GM23338 (cell line): ENCODE results near the gene ALKBH4. TPM values are rescaled to one million over a fixed set of nuclear protein-coding genes. Genes with fewer than 3 reads are reported as not detected.

Experiments
- ATAC-seq: fragments of 200-7000 bp; cut with Tn5 transposase; 3 replicates; pipeline ENCODE4 v1.9.1; 2020
- DNase-seq: peaks from one replicate; pipeline ENCODE4 v3.0.0-alpha.2; 2015; ENCODE audit warnings: low spot score
- H2AFZ ChIP-seq: fragments of 200-600 bp; sonication (generic); 2 replicates; pipeline ENCODE4 v1.8.0; 2016; ENCODE audit warnings: antibody characterized with exemption, mild to moderate bottlenecking, moderate library complexity
- H3F3A ChIP-seq: fragments of 200-600 bp; sonication (generic); replicated peaks from 2 replicates; pipeline ENCODE4 v1.8.0; 2017; ENCODE audit warnings: antibody characterized with exemption, mixed run types, low read depth
- H3K27ac ChIP-seq: fragments of 200-600 bp; sonication (generic); 2 replicates; pipeline ENCODE4 v1.6.1; 2016; ENCODE audit warnings: low read depth
- H3K27me3 ChIP-seq: fragments of 200-600 bp; sonication (generic); 2 replicates; pipeline ENCODE4 v1.8.0; 2016; ENCODE audit warnings: mild to moderate bottlenecking, mixed run types, moderate library complexity; ENCODE audit not compliant: insufficient read depth
- H3K36me3 ChIP-seq: fragments of 200-600 bp; sonication (generic); 2 replicates; pipeline ENCODE4 v1.8.0; 2016; ENCODE audit warnings: mild to moderate bottlenecking; ENCODE audit not compliant: insufficient read depth
- H3K4me1 ChIP-seq: fragments of 200-600 bp; sonication (generic); 2 replicates; pipeline ENCODE4 v1.8.0; 2016; ENCODE audit warnings: mild to moderate bottlenecking, moderate library complexity; ENCODE audit not compliant: insufficient read depth
- H3K4me2 ChIP-seq: fragments of 200-600 bp; sonication (generic); 2 replicates; pipeline ENCODE4 v1.7.1; 2017; ENCODE audit warnings: mixed run types
- H3K4me3 ChIP-seq: fragments of 200-600 bp; sonication (generic); 2 replicates; pipeline ENCODE4 v1.6.1; 2016; ENCODE audit warnings: mixed run types
- H3K79me2 ChIP-seq: fragments of 200-600 bp; sonication (generic); replicated peaks from 2 replicates; pipeline ENCODE4 v1.8.0; 2017; ENCODE audit warnings: mild to moderate bottlenecking; ENCODE audit not compliant: insufficient read depth
- H3K9me2 ChIP-seq: fragments of 200-600 bp; sonication (generic); 2 replicates; pipeline ENCODE4 v1.8.0; 2017; ENCODE audit not compliant: insufficient read depth
- H4K20me1 ChIP-seq: fragments of 200-600 bp; sonication (generic); replicated peaks from 2 replicates; pipeline ENCODE4 v1.8.0; 2017; ENCODE audit warnings: mild to moderate bottlenecking; ENCODE audit not compliant: insufficient read depth
- H3K27ac Mint-ChIP-seq: 2 replicates; pipeline ENCODE4 v1.8.0; 2020; ENCODE audit warnings: inconsistent platforms, mild to moderate bottlenecking, moderate library complexity, mixed read lengths
- H3K27me3 Mint-ChIP-seq: 3 replicates; pipeline ENCODE4 v1.8.0; 2022; ENCODE audit warnings: low read depth, mild to moderate bottlenecking, moderate library complexity, mixed read lengths, inconsistent platforms; ENCODE audit not compliant: insufficient read depth, poor library complexity
- H3K36me3 Mint-ChIP-seq: 3 replicates; pipeline ENCODE4 v1.8.0; 2021; ENCODE audit warnings: low read depth, mild to moderate bottlenecking, inconsistent platforms, moderate library complexity, mixed read lengths
- H3K4me1 Mint-ChIP-seq: 3 replicates; pipeline ENCODE4 v1.8.0; 2020; ENCODE audit warnings: mild to moderate bottlenecking, inconsistent platforms, mixed read lengths
- H3K4me3 Mint-ChIP-seq: 3 replicates; pipeline ENCODE4 v1.8.0; 2021; ENCODE audit warnings: moderate library complexity, mild to moderate bottlenecking, inconsistent platforms, mixed read lengths
- H3K9me3 Mint-ChIP-seq: 3 replicates; pipeline ENCODE4 v1.8.0; 2020; ENCODE audit warnings: moderate library complexity, mild to moderate bottlenecking, inconsistent platforms, mixed read lengths
- EZH2 ChIP-seq: fragments of 200-600 bp; sonication (generic); IDR thresholded peaks from one replicate; pipeline ENCODE4 v1.8.0; 2017; ENCODE audit warnings: antibody characterized with exemption, mild to moderate bottlenecking, low read depth; ENCODE audit not compliant: unreplicated experiment
- EZH2phosphoT487 ChIP-seq: fragments of 200-600 bp; sonication (generic); IDR thresholded peaks from one replicate; pipeline ENCODE4 v1.8.1; 2018; ENCODE audit warnings: antibody characterized with exemption; ENCODE audit not compliant: unreplicated experiment
- JUNB ChIP-seq: IDR thresholded peaks from one replicate; pipeline ENCODE4 v1.6.1; 2016; ENCODE audit warnings: antibody characterized with exemption; ENCODE audit not compliant: unreplicated experiment
- NANOG ChIP-seq: IDR thresholded peaks from 2 replicates; pipeline ENCODE4 v1.6.1; 2016; ENCODE audit warnings: antibody characterized with exemption, borderline replicate concordance
- ZNF114 ChIP-seq: fragments of 250-450 bp; sonication (Bioruptor Pico); IDR thresholded peaks from 2 replicates; pipeline ENCODE4 v1.5.0; 2020; ENCODE audit warnings: mild to moderate bottlenecking, moderate library complexity
- ZNF331 ChIP-seq: fragments of 250-450 bp; sonication (Bioruptor Pico); IDR thresholded peaks from 2 replicates; pipeline ENCODE4 v1.5.0; 2020; ENCODE audit warnings: low read depth, mild to moderate bottlenecking, moderate library complexity
- polyA plus RNA-seq: library from polyadenylated mRNA; unstranded; fragments of >200 nt; fragmentation: Nextera tagmentation; extraction: Ambion mirVana; gene quantifications from 2 replicates; pipeline ENCODE4 v1.2.1, GENCODE V29; 2016
- total RNA-seq: library from RNA; depleted of rRNA; stranded (reverse); fragments of >200 nt; shearing (Covaris generic); gene quantifications from 2 replicates; pipeline ENCODE4 v1.2.3, GENCODE V29; 2014
- TF ChIP-seq, protein P1 (sequence below): IDR thresholded peaks from one replicate; pipeline ENCODE4 v1.6.1; 2018; ENCODE audit warnings: antibody characterized with exemption; ENCODE audit not compliant: unreplicated experiment
- TF ChIP-seq, protein P2 (sequence below): fragments of 250-450 bp; sonication (Bioruptor Pico); IDR thresholded peaks from 2 replicates; pipeline ENCODE4 v1.5.0; 2020; ENCODE audit warnings: mild to moderate bottlenecking, moderate library complexity
- TF ChIP-seq, protein P3 (sequence below), 2 experiments: fragments of 200-600 bp in 1 of 2; sonication (generic) in 1 of 2; conservative IDR thresholded peaks; 2 replicates each; pipeline versions ENCODE4 v1.5.1 to v1.6.1; 2016 to 2017; ENCODE audit warnings: antibody characterized with exemption in 2 of 2, low read depth in 2 of 2, mild to moderate bottlenecking in 2 of 2, moderate library complexity in 1 of 2

Gene ALKBH4
- total and polyA plus RNA-seq, 2 experiments from 2014 or later, result 17.7 to 45.0 TPM

DNA sequence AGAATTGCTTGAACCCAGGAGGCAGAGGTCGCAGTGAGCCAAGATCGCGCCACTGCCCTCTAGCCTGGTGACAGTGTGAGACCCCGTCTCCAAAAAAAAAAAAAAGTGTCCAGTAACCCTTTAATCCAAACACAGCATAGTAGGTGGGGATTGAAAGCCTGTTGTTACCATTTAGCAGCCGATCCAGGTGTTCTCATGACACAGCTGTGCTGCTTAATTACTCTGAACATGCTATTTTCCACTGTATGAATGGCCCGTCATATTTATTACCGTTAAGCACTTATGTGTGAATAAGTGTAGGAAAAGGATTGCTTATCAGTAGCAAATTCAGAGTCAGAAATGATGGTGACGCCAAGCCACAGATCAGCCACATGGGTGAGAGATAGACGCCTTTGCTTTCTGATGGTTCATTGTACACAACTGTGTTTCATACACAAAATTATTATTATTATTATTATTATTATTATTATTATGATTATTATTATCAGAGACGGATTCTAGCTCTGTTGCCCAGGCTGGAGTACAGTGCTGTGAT, 42.9 kb downstream of the ALKBH4 start (continued):
- TF ChIP-seq, protein P1, sequence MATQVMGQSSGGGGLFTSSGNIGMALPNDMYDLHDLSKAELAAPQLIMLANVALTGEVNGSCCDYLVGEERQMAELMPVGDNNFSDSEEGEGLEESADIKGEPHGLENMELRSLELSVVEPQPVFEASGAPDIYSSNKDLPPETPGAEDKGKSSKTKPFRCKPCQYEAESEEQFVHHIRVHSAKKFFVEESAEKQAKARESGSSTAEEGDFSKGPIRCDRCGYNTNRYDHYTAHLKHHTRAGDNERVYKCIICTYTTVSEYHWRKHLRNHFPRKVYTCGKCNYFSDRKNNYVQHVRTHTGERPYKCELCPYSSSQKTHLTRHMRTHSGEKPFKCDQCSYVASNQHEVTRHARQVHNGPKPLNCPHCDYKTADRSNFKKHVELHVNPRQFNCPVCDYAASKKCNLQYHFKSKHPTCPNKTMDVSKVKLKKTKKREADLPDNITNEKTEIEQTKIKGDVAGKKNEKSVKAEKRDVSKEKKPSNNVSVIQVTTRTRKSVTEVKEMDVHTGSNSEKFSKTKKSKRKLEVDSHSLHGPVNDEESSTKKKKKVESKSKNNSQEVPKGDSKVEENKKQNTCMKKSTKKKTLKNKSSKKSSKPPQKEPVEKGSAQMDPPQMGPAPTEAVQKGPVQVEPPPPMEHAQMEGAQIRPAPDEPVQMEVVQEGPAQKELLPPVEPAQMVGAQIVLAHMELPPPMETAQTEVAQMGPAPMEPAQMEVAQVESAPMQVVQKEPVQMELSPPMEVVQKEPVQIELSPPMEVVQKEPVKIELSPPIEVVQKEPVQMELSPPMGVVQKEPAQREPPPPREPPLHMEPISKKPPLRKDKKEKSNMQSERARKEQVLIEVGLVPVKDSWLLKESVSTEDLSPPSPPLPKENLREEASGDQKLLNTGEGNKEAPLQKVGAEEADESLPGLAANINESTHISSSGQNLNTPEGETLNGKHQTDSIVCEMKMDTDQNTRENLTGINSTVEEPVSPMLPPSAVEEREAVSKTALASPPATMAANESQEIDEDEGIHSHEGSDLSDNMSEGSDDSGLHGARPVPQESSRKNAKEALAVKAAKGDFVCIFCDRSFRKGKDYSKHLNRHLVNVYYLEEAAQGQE, result no peak
- no peak for TF ChIP-seq EZH2phosphoT487
- no peak for TF ChIP-seq EZH2
- TF ChIP-seq ZNF114 (CRISPR knock-in tag), result no peak

DNA sequence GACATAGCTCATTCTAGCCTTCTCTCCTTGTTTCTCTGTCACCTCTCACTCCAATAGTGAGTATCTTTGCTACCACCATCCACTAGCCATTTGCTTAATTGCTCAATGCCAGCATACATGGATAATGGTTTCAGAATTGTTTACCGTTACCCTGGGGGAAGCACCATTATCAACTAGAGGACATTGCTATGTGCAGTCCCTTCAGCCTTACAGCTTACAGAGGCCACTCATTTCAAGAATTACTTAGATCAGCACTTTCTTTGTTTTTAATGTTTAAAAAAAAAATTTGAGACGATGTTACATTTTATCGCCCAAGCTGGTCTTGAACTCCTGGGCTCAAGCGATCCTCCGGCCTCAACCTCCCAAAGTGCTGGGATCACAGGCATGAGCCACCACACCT, 46.1 kb downstream of the ALKBH4 start:
- TF ChIP-seq ZNF331 (CRISPR knock-in tag) (no peak), ZNF114 (CRISPR knock-in tag) (no peak), NANOG (no peak), JUNB (no peak), EZH2 (no peak)
- TF ChIP-seq, protein P2, sequence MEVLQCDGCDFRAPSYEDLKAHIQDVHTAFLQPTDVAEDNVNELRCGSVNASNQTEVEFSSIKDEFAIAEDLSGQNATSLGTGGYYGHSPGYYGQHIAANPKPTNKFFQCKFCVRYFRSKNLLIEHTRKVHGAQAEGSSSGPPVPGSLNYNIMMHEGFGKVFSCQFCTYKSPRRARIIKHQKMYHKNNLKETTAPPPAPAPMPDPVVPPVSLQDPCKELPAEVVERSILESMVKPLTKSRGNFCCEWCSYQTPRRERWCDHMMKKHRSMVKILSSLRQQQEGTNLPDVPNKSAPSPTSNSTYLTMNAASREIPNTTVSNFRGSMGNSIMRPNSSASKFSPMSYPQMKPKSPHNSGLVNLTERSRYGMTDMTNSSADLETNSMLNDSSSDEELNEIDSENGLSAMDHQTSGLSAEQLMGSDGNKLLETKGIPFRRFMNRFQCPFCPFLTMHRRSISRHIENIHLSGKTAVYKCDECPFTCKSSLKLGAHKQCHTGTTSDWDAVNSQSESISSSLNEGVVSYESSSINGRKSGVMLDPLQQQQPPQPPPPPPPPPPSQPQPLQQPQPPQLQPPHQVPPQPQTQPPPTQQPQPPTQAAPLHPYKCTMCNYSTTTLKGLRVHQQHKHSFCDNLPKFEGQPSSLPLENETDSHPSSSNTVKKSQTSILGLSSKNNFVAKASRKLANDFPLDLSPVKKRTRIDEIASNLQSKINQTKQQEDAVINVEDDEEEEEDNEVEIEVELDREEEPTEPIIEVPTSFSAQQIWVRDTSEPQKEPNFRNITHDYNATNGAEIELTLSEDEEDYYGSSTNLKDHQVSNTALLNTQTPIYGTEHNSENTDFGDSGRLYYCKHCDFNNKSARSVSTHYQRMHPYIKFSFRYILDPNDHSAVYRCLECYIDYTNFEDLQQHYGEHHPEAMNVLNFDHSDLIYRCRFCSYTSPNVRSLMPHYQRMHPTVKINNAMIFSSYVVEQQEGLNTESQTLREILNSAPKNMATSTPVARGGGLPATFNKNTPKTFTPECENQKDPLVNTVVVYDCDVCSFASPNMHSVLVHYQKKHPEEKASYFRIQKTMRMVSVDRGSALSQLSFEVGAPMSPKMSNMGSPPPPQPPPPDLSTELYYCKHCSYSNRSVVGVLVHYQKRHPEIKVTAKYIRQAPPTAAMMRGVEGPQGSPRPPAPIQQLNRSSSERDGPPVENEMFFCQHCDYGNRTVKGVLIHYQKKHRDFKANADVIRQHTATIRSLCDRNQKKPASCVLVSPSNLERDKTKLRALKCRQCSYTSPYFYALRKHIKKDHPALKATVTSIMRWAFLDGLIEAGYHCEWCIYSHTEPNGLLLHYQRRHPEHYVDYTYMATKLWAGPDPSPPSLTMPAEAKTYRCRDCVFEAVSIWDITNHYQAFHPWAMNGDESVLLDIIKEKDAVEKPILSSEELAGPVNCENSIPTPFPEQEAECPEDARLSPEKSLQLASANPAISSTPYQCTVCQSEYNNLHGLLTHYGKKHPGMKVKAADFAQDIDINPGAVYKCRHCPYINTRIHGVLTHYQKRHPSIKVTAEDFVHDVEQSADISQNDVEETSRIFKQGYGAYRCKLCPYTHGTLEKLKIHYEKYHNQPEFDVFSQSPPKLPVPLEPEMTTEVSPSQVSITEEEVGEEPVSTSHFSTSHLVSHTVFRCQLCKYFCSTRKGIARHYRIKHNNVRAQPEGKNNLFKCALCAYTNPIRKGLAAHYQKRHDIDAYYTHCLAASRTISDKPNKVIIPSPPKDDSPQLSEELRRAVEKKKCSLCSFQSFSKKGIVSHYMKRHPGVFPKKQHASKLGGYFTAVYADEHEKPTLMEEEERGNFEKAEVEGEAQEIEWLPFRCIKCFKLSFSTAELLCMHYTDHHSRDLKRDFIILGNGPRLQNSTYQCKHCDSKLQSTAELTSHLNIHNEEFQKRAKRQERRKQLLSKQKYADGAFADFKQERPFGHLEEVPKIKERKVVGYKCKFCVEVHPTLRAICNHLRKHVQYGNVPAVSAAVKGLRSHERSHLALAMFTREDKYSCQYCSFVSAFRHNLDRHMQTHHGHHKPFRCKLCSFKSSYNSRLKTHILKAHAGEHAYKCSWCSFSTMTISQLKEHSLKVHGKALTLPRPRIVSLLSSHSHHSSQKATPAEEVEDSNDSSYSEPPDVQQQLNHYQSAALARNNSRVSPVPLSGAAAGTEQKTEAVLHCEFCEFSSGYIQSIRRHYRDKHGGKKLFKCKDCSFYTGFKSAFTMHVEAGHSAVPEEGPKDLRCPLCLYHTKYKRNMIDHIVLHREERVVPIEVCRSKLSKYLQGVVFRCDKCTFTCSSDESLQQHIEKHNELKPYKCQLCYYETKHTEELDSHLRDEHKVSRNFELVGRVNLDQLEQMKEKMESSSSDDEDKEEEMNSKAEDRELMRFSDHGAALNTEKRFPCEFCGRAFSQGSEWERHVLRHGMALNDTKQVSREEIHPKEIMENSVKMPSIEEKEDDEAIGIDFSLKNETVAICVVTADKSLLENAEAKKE (CRISPR knock-in tag), result no peak
- TF ChIP-seq, protein P3, sequence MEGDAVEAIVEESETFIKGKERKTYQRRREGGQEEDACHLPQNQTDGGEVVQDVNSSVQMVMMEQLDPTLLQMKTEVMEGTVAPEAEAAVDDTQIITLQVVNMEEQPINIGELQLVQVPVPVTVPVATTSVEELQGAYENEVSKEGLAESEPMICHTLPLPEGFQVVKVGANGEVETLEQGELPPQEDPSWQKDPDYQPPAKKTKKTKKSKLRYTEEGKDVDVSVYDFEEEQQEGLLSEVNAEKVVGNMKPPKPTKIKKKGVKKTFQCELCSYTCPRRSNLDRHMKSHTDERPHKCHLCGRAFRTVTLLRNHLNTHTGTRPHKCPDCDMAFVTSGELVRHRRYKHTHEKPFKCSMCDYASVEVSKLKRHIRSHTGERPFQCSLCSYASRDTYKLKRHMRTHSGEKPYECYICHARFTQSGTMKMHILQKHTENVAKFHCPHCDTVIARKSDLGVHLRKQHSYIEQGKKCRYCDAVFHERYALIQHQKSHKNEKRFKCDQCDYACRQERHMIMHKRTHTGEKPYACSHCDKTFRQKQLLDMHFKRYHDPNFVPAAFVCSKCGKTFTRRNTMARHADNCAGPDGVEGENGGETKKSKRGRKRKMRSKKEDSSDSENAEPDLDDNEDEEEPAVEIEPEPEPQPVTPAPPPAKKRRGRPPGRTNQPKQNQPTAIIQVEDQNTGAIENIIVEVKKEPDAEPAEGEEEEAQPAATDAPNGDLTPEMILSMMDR (conservative IDR thresholded peaks at IDR 0.05; ENCODE audit: low read depth in 2 of 2), result no peak
- Histone ChIP-seq H3K4me3 (no peak overlapping the region), H3K27me3 (no peaks in the 10 kb centered on the region), H3K4me2 (no peak overlapping the region), H2AFZ (no peak overlapping the region), H4K20me1 (peaks cover 6% of the 10 kb centered on the region), H3F3A (peaks cover 3% of the 10 kb centered on the region; the same call in 1 of the 2 replicates), H3K9me2 (no peaks in the 10 kb centered on the region), H3K79me2 (peaks cover 3% of the 10 kb centered on the region; the same call in 1 of the 2 replicates), H3K27ac (no peak overlapping the region), H3K4me1 (no peaks in the 10 kb centered on the region), H3K36me3 (peaks cover 16% of the 10 kb centered on the region; the same call in 1 of the 2 replicates)
- ATAC-seq (no peak), DNase-seq (no peak)
- Mint-ChIP-seq H3K27ac (no peak overlapping the region), H3K36me3 (peaks cover 48% of the 10 kb centered on the region), H3K4me3 (no peak overlapping the region), H3K27me3 (peaks cover 9% of the 10 kb centered on the region), H3K9me3 (no peaks in the 10 kb centered on the region), H3K4me1 (peaks cover 7% of the 10 kb centered on the region; the same call in 2 of the 3 replicates)
